ENCODE measurements around the gene EYA4.

The EYA4 gene

DNA sequence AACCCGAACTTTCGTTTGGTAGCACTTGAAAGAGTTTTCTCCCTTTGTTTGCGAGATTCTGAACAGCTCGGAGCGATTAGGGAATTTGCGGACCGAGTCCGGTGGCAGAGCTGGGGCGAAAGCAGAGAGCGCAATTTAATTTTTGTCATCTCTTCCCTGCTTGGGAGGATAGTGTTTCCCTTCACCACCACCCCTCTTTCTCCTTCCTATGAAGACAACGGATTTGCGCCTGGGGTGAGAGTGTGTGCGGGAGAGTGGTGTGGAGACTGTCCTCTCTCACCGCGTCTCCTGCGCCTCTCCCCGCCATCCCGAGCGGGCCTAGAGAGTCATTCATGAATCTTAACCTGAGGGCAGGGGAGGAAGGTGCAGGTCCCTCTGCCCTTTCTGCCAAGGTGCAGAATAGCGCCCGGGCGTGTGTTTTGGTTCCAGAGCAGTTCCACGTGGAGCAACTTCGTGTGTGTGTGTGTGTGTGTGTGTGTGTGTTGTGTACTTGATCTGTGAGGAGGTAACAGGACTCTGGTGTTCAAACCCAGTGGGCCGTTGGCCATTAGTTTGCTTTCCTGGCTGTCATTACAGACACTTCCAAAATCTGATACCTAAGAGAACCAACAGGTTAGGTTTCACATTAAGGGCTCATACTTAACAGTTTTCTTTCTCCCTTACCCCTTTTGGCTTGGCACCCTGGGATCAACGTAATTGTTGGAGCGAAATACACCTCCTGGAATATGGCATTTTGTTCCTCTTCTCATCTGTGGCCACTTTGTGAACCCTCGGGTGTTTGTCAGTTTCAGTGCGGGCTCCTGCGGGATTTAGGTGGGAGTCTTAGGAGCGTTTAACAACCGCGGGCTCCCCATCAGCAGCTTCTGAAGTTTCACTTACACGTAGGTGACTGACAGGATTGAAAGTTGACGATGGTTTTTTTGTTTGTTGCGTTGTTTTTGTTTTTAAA lies 1.8 kb downstream of the EYA4 start:
- DNase-seq (ENCODE audit: low read depth, low spot score): no peak

DNA sequence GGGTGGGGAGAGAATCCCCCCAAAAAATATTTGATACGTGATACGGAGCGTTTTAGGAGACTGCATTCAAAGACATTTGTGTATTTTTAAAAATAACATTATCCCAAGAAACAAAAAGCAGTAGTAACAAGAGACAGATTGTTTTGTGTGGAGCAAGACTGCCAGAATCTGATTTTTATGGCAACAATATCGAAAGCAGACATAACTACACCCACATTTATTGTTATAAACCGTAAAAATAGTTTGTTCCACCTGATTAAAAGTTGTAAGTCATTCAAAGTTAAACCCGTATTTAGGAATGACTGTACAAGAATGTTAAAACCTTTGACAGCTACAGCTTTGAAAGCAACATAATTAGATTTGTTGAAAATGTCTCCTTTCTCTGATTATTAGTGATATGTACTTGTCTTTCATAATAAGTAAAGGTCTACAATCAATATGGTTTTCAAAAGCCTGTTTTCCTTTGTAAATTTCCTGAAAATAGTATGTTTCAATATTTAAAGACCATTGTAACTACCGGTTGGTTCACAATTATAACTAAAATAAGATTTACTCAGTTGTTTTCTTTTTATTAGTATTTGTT lies 2.7 kb downstream of the EYA4 start:
- no peak for DNase-seq (ENCODE audit: low read depth, low spot score)

DNA sequence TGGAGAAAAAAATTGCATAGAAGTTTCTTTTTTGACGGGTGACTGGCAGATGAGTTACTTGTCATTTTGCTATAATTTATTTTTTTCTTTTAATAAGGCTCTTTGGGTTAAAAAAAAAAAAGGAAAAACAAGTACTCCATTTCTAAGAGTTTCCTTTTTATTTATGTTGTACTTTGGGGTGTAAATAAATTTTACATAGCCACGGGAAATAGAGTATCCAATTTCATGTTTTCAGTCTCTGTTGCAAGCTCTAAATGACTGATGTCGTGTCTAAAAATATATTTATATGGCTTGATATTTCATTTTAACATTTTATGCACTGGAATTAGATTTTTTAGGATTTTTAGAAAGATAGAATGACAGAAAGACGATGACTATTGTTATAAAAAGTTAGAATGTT lies 3.4 kb downstream of the EYA4 start:
- no peak for DNase-seq (ENCODE audit: low read depth, low spot score)

DNA sequence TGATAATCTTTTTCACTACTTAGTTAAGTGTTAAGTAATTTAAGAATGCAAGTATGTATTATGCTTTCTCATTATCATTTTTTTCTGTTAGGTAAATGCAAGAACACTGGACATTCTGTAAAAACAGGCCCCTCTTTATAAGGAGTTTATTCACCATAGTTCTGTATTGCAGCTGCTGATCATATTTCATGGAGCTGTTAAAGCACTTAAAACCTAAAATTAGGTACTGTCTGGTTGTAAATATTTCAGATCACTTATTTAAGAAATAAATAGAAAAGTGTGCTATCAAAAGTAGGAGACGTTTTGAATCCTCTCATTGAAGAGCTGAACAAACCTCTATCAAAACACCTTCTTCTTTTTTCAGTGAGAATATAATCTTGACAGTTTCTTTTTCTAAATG lies 3.9 kb downstream of the EYA4 start:
- no peak for DNase-seq (ENCODE audit: low read depth, low spot score)

DNA sequence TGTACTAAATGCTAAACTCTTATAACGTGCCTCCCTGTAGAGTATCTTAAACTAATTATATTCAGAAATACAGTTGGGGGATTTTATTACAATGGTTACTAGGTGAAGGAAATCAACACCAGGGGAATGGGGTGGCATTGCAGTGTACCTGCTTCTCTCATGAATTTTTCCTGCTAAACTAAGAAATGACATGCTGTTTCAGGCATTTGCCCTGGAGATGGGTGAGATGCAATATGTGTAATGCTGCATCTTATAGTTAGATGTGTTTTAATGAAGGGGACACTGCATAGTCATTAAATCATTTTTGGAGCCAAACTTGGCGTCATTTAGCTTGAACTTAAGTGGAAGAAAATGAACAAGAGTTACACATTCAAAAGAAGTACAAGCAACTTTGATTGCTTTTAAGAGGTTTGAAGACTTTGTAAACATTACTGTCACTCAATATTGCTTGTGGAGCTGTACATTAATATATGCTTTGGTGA lies 4.3 kb downstream of the EYA4 start:
- DNase-seq (ENCODE audit: low read depth, low spot score): no peak

DNA sequence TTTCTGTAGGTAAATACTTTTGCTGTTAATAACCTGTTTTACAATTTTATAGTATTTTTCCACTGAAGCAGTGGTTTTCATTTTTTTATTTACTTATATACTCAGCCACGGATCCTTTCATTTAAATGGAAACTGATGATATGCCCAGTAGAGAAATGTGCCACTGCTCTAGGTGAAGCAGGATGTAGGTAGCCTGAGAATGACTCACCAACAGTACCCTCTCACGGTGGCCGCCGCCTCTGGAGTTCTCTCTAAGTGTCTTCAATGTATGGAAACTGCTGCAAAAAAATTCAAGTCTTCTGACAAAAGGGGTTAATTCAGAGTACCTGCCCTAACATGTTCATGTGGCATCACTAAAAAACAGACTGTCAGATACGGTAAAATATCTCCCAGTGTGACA lies 6.4 kb downstream of the EYA4 start:
- DNase-seq (ENCODE audit: low read depth, low spot score): no peak

DNA sequence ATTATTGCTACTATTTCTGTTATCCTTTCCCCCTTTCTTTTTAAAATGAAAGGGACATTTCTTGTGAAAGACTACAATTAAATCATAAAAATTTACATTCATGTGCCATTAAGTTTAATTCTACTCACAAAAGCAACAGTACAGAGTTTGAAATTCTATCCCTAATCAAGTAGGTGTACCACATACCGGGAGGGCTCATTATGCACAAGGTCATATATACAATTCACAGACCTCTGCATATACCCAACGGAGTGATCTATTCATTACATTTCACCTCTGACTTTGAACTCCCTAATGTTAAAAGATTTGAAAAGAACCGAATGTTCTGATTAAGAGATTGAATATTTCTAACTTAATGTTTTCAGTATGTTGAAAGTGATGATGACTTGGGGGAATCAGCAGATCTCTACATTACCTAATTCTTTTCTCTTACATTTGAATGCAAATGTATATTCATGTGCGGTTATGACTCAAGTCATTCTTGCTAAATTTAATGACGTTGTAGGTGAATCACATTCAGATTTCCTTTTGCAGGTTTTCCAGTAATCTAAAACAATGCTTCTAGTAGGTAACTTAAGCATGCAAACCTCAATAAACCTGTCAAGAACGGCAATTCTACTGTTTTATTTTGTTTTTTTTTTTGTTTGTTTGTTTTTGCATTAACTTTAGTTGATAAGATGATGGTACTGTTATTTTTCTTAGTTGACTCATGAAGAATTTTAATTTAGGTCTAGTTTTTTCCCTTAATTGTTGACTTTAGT lies 7.3 kb downstream of the EYA4 start:
- DNase-seq (ENCODE audit: low read depth, low spot score): no peak

DNA sequence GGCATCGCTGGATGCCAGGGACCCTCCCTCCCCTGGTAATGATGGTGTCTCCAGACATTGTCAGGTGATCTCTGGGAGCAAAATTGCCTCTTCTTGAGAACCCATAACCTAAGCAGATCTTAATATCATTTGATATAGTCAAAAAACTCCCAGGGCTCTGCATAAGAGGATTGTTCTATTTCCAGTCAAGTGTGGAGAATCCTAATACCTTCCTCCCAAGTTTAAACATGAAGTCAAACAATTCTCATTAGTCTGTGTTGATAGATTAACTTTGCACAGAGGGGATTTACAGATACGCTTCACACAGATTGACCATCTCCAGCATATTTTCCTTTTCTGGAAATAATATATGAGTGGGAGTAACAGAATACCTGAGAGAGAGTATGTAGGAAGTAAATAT lies 10.5 kb downstream of the EYA4 start:
- no peak for DNase-seq (ENCODE audit: low read depth, low spot score)

DNA sequence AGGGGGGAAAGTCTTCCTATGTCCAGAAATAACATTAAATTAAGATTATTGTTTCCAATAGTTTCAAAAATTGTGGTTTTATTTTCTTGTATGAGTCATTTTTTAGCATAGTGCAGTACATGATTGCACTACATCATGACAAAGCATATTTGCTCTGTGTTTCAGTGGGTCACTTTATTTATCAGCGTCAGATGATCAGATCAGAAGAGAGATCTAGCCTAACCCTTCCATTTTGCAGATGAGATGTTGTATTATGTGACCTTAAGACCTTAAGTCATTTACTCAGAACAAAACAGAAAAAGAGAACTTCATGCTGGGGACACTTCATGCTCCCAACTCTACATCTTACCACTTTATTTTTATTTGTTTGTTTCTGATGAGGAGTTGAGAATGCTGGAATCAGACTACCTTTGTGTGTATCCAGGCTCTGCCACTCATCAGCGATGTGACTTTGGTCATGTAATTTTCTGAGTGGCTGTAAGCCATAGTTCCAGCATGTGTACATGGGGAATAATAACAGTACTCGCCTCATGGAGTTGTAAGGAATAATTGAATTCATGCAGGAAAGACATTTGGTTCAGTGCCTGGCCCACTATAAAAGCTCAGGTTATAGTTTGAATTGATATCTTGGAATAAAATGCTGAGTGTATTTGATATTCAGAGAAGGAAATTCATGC lies 13.5 kb downstream of the EYA4 start:
- DNase-seq (ENCODE audit: low read depth, low spot score): no peak

DNA sequence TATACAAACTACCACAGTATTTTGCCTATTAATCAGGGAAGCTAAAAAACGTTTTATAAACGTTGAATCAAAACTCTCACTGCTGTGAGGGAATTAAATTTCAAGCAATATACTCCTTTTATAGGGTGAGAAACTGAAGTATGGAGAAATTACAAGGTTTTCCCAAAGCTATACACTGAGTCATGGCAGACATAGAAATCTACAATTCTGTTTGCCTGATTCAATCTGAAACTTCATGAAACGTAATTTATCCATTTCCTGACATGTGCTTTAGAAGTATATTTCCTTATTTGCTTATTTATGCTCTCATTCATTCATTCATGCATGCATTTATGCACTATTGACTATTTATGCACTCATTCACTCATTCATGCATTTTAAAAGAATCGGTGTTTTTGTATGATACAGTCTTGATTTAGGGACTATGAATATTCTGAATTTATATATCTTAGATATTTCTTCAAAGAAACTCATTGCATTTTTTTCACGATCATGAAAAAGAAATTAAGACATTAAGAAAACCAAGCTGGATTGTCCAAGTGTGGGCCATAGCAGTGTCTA lies 16.5 kb downstream of the EYA4 start:
- DNase-seq (ENCODE audit: low read depth, low spot score): no peak

DNA sequence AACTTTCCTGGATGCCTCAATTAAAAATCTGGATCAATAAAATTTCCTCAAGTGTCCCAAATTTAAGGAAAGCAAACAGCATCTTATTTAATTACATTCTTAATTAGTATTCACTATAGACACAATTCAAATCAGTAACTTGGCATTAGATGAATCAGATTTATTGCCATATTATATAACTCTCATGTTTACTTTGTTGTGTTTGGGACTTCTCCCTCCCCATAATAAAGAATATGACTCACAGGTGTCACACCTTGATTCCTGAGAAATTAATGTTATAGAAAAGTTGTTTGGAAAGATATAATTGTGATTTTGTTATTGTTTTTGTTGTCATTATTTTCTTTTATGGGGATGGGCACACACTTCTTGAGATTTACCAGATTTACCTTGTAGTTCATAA lies 18.4 kb downstream of the EYA4 start:
- DNase-seq (ENCODE audit: low read depth, low spot score): no peak

DNA sequence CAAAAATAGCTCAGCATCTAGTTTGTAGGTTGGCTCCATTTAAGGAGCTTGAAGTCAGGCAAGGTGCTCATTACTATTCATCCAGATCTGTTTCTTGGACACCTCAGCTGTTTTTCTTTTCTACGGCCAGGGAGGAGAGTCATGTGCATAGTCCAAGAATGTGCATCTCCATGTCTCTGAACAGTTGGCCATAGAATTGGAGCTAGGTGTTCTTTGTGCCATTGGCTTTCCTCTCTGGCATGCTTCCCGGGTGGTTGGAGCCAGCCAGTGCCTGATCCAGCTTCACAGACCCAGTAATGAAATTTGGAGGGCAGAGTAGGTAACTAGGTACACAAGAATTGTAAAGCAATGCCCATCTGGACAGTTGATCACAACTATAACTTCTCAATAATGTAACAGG lies 21.6 kb downstream of the EYA4 start:
- DNase-seq (ENCODE audit: low read depth, low spot score): no peak

DNA sequence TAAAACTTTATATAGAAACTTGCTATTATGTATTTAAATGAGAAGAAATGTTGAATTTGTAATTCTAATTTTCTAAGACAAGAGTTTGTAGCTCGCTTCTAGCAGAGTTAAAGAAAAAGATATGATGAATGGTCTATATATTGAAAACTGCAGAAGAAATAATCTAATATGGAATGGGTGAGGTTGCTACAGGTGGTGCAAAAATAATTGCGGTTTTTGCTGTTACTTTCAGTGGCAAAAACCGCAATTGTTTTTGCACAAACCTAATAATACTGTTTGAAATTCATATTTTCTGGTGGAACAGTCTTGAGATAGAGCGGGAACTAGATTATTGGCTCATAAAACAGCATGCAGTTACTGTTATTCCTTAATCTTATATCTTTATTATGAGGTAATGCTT lies 23.9 kb downstream of the EYA4 start:
- DNase-seq (ENCODE audit: low read depth, low spot score): no peak

DNA sequence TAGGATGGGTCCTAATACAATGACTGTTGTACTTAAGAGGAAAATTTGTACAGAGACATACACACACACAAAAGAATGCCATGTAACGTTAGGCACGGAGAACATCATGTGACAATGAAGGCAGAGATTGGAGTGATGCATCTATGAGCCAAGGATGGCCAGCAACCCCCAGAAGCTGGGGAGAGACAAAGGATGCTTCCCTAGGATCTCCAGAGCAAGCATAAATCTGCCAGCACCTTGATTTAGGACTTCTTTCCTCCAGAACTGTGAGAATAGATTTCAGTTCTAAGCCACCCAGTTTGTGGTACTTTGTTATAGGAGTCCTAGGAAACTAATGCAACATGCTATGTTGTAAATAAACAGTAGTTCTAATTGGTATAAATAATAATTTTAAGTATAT lies 25.0 kb downstream of the EYA4 start:
- DNase-seq (ENCODE audit: low read depth, low spot score): no peak

DNA sequence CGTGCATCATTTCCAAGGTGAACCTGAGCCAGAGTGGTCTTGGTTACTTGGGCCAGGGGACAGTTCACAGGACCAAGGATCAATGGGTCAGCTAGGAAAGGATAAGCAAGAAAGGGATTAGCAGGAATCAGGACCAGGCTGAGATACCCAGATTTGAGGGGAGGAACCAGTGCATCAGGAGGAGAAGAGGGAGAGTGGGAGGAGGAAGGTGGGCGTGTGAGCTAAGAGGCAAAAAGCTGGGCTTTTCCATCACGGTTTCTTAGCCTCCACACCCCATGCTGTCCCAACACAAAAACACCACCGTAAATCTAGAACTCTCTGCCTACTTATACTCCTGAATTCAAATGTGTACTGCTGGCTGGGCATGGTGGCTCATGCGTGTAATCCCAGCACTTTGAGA lies 27.5 kb downstream of the EYA4 start:
- DNase-seq (ENCODE audit: low read depth, low spot score): no peak

DNA sequence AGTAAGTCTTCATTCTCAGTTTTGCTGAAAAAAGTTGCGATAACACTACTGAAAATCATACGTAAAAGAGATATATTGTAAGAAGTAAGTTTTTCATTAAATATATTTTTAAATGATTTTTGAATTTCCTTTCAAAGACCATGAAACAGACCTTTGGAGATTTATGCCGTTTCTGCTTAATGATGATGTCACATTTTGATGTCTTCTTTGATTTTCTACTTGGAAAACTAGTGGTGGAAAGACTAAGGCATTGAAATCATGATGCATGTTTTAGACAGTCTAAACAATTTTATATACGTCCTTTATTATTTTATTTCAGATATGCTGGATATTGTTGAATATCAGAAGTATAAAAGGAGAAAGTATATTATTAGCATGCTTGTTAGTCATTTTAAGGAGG lies 33.7 kb downstream of the EYA4 start:
- DNase-seq (ENCODE audit: low read depth, low spot score): no peak

DNA sequence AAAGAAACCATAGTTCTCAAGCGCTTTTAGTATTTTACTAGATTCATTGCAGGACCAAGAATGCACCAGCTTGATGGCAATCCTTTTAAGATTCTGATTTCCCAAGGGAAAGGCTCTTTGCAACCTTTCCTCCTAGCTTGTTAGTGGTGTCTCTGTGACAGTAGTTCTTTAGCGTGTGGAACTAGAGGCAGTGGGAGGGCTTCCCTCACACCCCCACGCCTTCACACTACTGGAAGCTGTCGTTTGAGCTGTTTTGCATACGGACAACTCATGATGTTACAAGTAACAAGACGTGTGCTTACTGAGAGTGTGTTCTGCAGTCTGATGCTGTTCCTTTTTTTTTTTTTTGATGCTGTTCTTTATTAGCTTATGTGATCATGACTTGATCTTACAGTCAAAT lies 34.1 kb downstream of the EYA4 start:
- no peak for DNase-seq (ENCODE audit: low read depth, low spot score)

DNA sequence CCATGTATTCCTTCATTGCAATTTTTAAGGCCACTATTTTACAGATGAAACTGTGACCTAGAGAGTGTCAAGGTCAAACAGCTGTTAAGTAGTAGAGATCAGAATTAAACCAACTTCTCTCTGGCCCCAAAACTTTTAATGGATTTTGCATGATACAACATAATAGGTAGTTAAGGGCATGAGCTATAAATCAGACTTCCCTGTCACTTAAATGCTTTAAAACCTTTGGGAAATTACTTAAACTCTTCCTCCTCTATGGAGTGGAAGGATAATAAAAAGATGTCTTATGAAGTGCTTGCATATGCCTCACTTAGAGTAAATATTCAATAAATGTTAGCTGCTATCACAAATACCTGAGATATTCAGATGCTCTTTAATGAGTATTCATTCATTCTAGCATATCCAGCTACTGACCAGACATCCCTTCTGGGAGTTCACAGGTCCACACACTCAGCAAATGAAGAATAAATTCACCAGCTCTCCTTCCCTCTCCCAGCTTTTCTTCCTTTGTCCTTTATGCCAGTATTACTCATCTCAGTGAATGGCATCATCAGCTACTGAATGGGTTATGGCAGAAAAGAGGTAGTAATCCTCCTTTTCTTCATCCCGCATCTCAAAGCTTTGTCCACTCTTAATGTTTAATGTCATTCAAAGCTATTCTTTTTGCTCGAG lies 36.2 kb downstream of the EYA4 start:
- no peak for DNase-seq (ENCODE audit: low read depth, low spot score)

DNA sequence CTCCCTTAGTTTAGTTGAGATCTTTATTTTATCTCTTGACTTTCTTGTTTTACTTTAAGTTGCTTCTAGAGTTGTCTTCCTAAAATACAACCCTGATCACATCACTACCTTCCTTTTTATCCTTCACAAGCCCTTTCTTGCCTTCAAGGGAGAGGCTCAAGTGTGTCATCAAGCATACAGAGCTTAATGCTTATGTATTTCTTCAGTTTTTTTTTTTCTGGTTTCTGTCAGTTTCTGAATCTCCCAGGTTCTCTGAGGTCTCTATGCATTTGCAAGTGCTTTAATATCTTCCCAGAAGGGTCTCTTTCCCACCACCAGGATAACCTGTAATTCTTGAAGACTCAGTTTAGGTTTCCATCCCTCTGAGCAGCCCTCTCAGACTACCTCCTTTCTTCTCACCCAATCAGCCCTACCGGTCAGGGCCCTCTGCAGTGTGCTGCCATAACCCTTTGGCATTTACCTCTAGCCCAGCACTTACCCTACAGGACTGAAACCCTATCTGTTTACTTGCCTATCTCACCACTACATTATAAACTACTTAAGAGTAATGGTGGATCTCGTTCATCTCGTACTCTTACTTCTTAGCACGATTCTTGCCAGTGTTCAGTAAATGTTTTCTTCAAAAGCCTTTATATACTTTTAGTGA lies 36.9 kb downstream of the EYA4 start:
- DNase-seq (ENCODE audit: low read depth, low spot score): no peak

DNA sequence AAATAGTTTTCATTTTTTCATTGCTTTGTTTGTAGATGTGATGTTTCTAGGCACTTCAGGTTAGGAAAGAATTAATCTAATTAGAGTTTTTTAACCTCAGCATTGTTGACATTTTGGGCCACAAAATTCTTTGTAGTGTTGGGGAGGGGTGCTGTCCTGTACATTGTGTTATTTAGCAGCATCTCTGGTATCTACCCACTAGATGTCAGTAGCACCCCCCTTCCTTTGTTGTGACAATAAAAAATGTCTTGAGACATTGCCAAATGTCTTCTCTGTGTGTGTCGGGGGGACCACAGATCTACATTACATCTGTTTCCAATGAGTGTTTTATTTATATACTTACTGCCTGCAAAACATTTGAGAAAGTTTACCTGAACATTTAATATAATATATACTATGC lies 45.6 kb downstream of the EYA4 start:
- DNase-seq (ENCODE audit: low read depth, low spot score): no peak

DNA sequence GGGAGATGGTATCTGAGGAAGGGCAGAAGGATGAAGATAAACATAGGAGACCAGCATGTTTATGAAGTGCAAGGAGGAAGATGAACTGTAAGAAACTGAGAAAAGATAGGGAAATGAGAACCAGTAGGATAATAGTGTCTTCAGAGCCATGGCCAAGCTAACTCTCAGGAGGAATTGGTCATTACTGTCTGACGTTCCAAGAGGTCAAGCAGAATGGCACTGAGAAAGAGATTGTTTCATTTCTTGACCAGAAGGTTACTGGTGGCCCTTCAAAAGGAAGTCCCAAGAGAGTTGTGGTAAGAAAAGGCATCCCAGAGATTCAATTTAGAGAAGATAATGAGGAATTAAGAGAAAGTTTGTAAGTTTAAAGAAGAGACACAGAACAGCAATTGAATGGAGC lies 47.5 kb downstream of the EYA4 start:
- DNase-seq (ENCODE audit: low read depth, low spot score): no peak

Data from brain pericyte (primary cell).